Measurements from ENCODE around the gene SERGEF.

Gene SERGEF

DNA sequence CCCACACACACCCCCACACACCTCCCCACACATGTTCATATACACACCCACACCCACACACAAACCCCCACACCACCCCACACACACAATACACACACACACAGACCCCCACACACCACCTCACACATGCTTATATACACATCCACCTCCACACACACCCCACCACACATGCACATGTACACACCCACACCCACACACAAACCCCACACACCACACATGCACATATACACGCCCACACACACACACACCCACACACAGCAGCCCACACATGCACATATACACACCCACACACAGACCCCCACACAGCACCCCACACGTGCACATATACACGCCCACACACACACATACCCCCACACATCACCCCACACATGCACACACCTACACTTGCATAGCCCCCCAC is 249.1 kb downstream of the SERGEF start:
- no peak overlapping the region for H3K4me3 ChIP-seq (replicated peaks; ENCODE audit: insufficient read depth, low read length)

DNA sequence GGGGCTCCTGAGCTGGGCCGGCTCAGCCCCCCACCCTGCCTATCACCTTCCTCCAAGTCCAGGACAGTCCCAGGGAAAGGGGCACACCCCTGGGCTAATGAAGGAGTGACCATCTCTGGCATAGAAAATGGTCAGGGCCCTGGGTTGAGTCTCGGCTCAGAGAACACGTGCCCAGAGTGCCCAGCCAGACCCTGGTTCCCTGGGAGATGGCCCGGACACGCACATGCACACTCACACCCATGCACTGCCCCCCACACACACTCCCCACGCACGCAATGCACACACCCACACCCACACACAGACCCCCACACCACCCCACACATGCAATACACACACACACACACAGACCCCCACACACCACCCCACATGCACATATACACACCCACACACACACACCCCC is 249.6 kb downstream of the SERGEF start:
- no peak for DNase-seq (ENCODE audit: low read depth in 1 of 2, low spot score in 1 of 2)
- Histone ChIP-seq H3K4me3 (replicated peaks; ENCODE audit: insufficient read depth, low read length) (no peak overlapping the region), H3K27me3 (ENCODE audit: insufficient read depth, poor library complexity, severe bottlenecking) (no peaks in the 10 kb centered on the region), H3K27ac (replicated peaks) (no peak overlapping the region)
- TF ChIP-seq, protein P1, sequence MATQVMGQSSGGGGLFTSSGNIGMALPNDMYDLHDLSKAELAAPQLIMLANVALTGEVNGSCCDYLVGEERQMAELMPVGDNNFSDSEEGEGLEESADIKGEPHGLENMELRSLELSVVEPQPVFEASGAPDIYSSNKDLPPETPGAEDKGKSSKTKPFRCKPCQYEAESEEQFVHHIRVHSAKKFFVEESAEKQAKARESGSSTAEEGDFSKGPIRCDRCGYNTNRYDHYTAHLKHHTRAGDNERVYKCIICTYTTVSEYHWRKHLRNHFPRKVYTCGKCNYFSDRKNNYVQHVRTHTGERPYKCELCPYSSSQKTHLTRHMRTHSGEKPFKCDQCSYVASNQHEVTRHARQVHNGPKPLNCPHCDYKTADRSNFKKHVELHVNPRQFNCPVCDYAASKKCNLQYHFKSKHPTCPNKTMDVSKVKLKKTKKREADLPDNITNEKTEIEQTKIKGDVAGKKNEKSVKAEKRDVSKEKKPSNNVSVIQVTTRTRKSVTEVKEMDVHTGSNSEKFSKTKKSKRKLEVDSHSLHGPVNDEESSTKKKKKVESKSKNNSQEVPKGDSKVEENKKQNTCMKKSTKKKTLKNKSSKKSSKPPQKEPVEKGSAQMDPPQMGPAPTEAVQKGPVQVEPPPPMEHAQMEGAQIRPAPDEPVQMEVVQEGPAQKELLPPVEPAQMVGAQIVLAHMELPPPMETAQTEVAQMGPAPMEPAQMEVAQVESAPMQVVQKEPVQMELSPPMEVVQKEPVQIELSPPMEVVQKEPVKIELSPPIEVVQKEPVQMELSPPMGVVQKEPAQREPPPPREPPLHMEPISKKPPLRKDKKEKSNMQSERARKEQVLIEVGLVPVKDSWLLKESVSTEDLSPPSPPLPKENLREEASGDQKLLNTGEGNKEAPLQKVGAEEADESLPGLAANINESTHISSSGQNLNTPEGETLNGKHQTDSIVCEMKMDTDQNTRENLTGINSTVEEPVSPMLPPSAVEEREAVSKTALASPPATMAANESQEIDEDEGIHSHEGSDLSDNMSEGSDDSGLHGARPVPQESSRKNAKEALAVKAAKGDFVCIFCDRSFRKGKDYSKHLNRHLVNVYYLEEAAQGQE (IDR thresholded peaks at IDR 0.05; ENCODE audit: insufficient replicate concordance, low read depth), result no peak
- no peak for TF ChIP-seq GABPA (IDR thresholded peaks at IDR 0.05; ENCODE audit: low read depth)
- TF ChIP-seq SPI1 (IDR thresholded peaks at IDR 0.05; ENCODE audit: borderline replicate concordance, low read depth), result no peak
- TF ChIP-seq, protein P2, sequence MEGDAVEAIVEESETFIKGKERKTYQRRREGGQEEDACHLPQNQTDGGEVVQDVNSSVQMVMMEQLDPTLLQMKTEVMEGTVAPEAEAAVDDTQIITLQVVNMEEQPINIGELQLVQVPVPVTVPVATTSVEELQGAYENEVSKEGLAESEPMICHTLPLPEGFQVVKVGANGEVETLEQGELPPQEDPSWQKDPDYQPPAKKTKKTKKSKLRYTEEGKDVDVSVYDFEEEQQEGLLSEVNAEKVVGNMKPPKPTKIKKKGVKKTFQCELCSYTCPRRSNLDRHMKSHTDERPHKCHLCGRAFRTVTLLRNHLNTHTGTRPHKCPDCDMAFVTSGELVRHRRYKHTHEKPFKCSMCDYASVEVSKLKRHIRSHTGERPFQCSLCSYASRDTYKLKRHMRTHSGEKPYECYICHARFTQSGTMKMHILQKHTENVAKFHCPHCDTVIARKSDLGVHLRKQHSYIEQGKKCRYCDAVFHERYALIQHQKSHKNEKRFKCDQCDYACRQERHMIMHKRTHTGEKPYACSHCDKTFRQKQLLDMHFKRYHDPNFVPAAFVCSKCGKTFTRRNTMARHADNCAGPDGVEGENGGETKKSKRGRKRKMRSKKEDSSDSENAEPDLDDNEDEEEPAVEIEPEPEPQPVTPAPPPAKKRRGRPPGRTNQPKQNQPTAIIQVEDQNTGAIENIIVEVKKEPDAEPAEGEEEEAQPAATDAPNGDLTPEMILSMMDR (IDR thresholded peaks at IDR 0.05; ENCODE audit: insufficient read depth, low read length), result no peak
- TF ChIP-seq POLR2AphosphoS5 (IDR thresholded peaks at IDR 0.05; ENCODE audit: low read depth), result no peak

More for the DNA sequence above, 249.1 kb downstream of the SERGEF start:
- Histone ChIP-seq H3K27me3 (ENCODE audit: insufficient read depth, poor library complexity, severe bottlenecking) (no peaks in the 10 kb centered on the region), H3K27ac (replicated peaks) (no peak overlapping the region)
- DNase-seq (ENCODE audit: low read depth in 1 of 2, low spot score in 1 of 2), result no peak
- no peak for TF ChIP-seq GABPA (IDR thresholded peaks at IDR 0.05; ENCODE audit: low read depth)
- TF ChIP-seq, protein P2 (IDR thresholded peaks at IDR 0.05; ENCODE audit: insufficient read depth, low read length), result no peak
- TF ChIP-seq POLR2AphosphoS5 (IDR thresholded peaks at IDR 0.05; ENCODE audit: low read depth), result no peak
- TF ChIP-seq SPI1 (IDR thresholded peaks at IDR 0.05; ENCODE audit: borderline replicate concordance, low read depth), result no peak
- TF ChIP-seq, protein P1 (IDR thresholded peaks at IDR 0.05; ENCODE audit: insufficient replicate concordance, low read depth), result no peak

DNA sequence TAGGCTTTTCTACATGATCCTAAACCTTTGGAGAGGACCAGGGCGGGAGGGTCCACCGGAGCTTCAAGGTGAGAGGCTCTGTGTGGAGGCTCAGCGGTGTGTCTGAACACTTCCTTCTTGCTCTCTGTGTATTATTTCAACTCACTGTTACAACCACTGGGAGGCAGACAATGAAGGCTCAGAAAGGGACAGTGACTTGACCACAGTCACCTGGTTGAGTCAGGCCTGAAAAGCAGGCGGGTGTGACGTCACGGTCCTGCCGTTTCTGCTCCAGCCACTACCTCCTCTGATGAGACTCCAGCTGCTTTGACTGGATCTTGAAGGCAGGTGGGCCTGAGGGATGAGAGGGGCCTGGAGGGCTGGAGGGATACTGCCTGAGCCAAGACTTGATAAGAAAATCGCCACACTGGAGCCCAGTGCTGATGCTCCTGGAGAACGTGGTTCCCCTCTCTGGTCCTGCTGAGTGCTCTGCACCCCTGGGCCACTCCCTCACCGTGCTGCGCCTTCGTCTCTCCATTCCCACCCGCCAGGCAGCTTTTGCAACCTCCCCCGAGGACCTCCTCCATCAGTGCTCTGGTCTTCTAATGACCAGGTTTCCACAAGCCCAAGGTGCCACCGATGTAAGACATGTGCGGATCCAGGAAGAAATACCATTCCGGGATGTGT is 250.4 kb downstream of the SERGEF start:
- H3K27me3 ChIP-seq (ENCODE audit: insufficient read depth, poor library complexity, severe bottlenecking), result no peaks in the 10 kb centered on the region
- H3K27ac ChIP-seq (replicated peaks), result no peak overlapping the region
- no peak for TF ChIP-seq GABPA (IDR thresholded peaks at IDR 0.05; ENCODE audit: low read depth)
- TF ChIP-seq, protein P1 (IDR thresholded peaks at IDR 0.05; ENCODE audit: insufficient replicate concordance, low read depth), result no peak
- DNase-seq (ENCODE audit: low read depth in 1 of 2, low spot score in 1 of 2), result peak; percentile 16 to 35
- no peak overlapping the region for H3K4me3 ChIP-seq (replicated peaks; ENCODE audit: insufficient read depth, low read length)

All from HL-60 (cell line).